Panc1 (cell line): ENCODE data around the gene FLG. TPM values are rescaled to one million over a fixed set of nuclear protein-coding genes. Genes with fewer than 3 reads are reported as not detected.
A peak's percentile ranks its signal among the peaks of the same experiment; 100 is the strongest.

Experiments used
- ATAC-seq: fragments of 200-7000 bp; cut with Tn5 transposase; 2 replicates; pipeline ENCODE4 v1.9.1; 2020; ENCODE audit warnings: mild to moderate bottlenecking, moderate library complexity
- BruUV-seq: library from RNA; stranded (reverse); fragments of 400-500 nt; replicated peaks from 2 replicates; lab custom pipeline; 2021; lab: Mats Ljungman, UMichigan
- CTCF ChIA-PET: fragments of 300-600 bp; sonication (Branson Sonifier 250); formaldehyde crosslinking; loops from one replicate; lab custom pipeline; 2022; ENCODE audit warnings: antibody characterized with exemption; lab: Charles Lee
- POLR2A ChIA-PET: fragments of 300-600 bp; sonication (Branson Sonifier 250); formaldehyde crosslinking; loops from one replicate; lab custom pipeline; 2022; ENCODE audit warnings: antibody characterized with exemption; lab: Charles Lee
- DNase-seq: peaks from one replicate; pipeline ENCODE4 v3.0.0-alpha.2; 2010; ENCODE audit warnings: low read depth, low spot score
- H3K27ac ChIP-seq: 2 replicates; pipeline ENCODE4 v1.5.1; 2011; ENCODE audit warnings: mild to moderate bottlenecking, low read length, inconsistent platforms
- H3K27me3 ChIP-seq: fragments of 200-500 bp; sonication (Bioruptor generic); 2 replicates; pipeline ENCODE4 v1.6.0; 2014; ENCODE audit warnings: low read length, inconsistent platforms; ENCODE audit not compliant: control insufficient read depth, insufficient read depth
- H3K36me3 ChIP-seq: fragments of 200-500 bp; sonication (Bioruptor generic); 2 replicates; pipeline ENCODE4 v1.5.1; 2014; ENCODE audit warnings: inconsistent platforms, mild to moderate bottlenecking, low read length, moderate library complexity; ENCODE audit not compliant: control insufficient read depth, insufficient read depth
- H3K4me1 ChIP-seq: 2 replicates; pipeline ENCODE4 v1.5.1; 2011; ENCODE audit warnings: inconsistent platforms, mild to moderate bottlenecking, low read length, moderate library complexity; ENCODE audit not compliant: control insufficient read depth, insufficient read depth
- H3K4me3 ChIP-seq, 2 experiments: 2 replicates each; pipeline ENCODE4 v1.5.1; 2011 to 2012; ENCODE audit warnings: low read depth in 2 of 2, low read length in 2 of 2, mild to moderate bottlenecking in 2 of 2, inconsistent platforms in 1 of 2, moderate library complexity in 1 of 2
- H3K9me3 ChIP-seq: fragments of 200-500 bp; sonication (Bioruptor generic); 2 replicates; pipeline ENCODE4 v1.5.1; 2014; ENCODE audit warnings: low read depth, mild to moderate bottlenecking, inconsistent platforms, low read length, moderate library complexity; ENCODE audit not compliant: control insufficient read depth, insufficient read depth
- POLR2AphosphoS5 ChIP-seq: IDR thresholded peaks from 2 replicates; pipeline ENCODE4 v1.6.1; 2012; ENCODE audit warnings: mild to moderate bottlenecking, low read depth, low read length, moderate library complexity
- SIN3A ChIP-seq: IDR thresholded peaks from 2 replicates; pipeline ENCODE4 v1.6.1; 2012; ENCODE audit warnings: low read depth, mild to moderate bottlenecking, low read length, moderate library complexity, borderline replicate concordance; ENCODE audit not compliant: insufficient read depth
- TCF7L2 ChIP-seq: IDR thresholded peaks from 2 replicates; pipeline ENCODE4 v1.6.1; 2011; ENCODE audit warnings: mild to moderate bottlenecking, low read depth, low read length, inconsistent platforms
- in situ Hi-C: cut with HindIII; loops from 2 replicates; pipeline ENCODE4 v1.10.0; 2016; ENCODE audit warnings: low sequenced_read_pairs, low pct_unique_long_range_greater_than_20kb
- intact Hi-C: fragments of 100-400 bp; cut with micrococcal nuclease; formaldehyde crosslinking; loops from one replicate; pipeline ENCODE4 v1.10.0; 2022; ENCODE audit not compliant: unreplicated experiment
- total RNA-seq: library from RNA; stranded (reverse); gene quantifications from one replicate; pipeline ENCODE4 v1.2.1, GENCODE V29; 2021; ENCODE audit not compliant: unreplicated experiment
- TF ChIP-seq, protein P1 (sequence below): fragments of 450-650 bp; IDR thresholded peaks from 2 replicates; pipeline ENCODE4 v1.5.1; 2017; ENCODE audit warnings: mild to moderate bottlenecking
- TF ChIP-seq, protein P2 (sequence below), 2 experiments: IDR thresholded peaks; 2 replicates each; pipeline ENCODE4 v1.6.1; 2011 to 2012; ENCODE audit warnings: low read depth in 2 of 2, control low read depth in 1 of 2, low read length in 1 of 2, mild to moderate bottlenecking in 1 of 2, moderate library complexity in 1 of 2; ENCODE audit not compliant: insufficient read depth in 1 of 2

Gene FLG
- total RNA-seq, 1 experiment from 2014 or later = not detected

GRCh38 chr1:152349611-152350010 lies 24.6 kb upstream of the FLG start:
- ATAC-seq = no peak
- H3K27me3 ChIP-seq = no peaks in the 10 kb centered on the region
- no peaks in the 10 kb centered on the region for H3K4me1 ChIP-seq
- intact Hi-C loops (loop anchor here (5.0 kb wide), 1 partner anchor 93 kb away; no protein-coding TSS in a partner anchor), in situ Hi-C loops (no loop called here)
- BruUV-seq = no TSS peak
- TF ChIP-seq, protein P1, sequence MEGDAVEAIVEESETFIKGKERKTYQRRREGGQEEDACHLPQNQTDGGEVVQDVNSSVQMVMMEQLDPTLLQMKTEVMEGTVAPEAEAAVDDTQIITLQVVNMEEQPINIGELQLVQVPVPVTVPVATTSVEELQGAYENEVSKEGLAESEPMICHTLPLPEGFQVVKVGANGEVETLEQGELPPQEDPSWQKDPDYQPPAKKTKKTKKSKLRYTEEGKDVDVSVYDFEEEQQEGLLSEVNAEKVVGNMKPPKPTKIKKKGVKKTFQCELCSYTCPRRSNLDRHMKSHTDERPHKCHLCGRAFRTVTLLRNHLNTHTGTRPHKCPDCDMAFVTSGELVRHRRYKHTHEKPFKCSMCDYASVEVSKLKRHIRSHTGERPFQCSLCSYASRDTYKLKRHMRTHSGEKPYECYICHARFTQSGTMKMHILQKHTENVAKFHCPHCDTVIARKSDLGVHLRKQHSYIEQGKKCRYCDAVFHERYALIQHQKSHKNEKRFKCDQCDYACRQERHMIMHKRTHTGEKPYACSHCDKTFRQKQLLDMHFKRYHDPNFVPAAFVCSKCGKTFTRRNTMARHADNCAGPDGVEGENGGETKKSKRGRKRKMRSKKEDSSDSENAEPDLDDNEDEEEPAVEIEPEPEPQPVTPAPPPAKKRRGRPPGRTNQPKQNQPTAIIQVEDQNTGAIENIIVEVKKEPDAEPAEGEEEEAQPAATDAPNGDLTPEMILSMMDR = no peak
- TF ChIP-seq SIN3A (no peak), TCF7L2 (no peak), POLR2AphosphoS5 (no peak)
- TF ChIP-seq, protein P2, sequence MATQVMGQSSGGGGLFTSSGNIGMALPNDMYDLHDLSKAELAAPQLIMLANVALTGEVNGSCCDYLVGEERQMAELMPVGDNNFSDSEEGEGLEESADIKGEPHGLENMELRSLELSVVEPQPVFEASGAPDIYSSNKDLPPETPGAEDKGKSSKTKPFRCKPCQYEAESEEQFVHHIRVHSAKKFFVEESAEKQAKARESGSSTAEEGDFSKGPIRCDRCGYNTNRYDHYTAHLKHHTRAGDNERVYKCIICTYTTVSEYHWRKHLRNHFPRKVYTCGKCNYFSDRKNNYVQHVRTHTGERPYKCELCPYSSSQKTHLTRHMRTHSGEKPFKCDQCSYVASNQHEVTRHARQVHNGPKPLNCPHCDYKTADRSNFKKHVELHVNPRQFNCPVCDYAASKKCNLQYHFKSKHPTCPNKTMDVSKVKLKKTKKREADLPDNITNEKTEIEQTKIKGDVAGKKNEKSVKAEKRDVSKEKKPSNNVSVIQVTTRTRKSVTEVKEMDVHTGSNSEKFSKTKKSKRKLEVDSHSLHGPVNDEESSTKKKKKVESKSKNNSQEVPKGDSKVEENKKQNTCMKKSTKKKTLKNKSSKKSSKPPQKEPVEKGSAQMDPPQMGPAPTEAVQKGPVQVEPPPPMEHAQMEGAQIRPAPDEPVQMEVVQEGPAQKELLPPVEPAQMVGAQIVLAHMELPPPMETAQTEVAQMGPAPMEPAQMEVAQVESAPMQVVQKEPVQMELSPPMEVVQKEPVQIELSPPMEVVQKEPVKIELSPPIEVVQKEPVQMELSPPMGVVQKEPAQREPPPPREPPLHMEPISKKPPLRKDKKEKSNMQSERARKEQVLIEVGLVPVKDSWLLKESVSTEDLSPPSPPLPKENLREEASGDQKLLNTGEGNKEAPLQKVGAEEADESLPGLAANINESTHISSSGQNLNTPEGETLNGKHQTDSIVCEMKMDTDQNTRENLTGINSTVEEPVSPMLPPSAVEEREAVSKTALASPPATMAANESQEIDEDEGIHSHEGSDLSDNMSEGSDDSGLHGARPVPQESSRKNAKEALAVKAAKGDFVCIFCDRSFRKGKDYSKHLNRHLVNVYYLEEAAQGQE (IDR thresholded peaks at IDR 0.05; ENCODE audit: insufficient read depth in 1 of 2, low read depth in 2 of 2, low read length in 1 of 2) = no peak
- no peaks in the 10 kb centered on the region for H3K36me3 ChIP-seq
- CTCF ChIA-PET = no interaction called here
- no peak for DNase-seq
- H3K4me3 ChIP-seq = no peak overlapping the region
- H3K27ac ChIP-seq = no peak overlapping the region
- POLR2A ChIA-PET = no interaction called here
- H3K9me3 ChIP-seq = no peaks in the 10 kb centered on the region

DNA sequence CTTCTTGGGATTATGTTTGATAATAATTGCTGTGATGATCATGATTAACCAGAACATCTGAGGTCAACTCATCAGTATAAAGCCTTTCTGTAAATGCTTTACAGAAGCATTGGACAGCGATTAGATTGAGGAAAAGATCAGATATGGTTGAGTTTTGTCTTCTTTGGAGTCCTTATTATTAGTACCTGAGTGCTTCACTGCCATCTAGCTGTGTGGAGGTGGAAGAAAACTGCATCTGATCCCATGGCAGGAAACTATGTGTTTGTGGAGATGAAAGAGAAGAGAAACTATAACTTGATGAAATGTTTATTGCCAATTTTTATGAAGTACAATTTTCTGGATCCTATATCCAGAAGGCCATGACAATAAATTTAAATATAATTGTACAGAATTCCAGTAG lies 23.4 kb upstream of the FLG start:
- 0 out of 2 replicates have a peak, but pooled peaks cover 2% of the 10 kb centered on the region for H3K27me3 ChIP-seq
- TF ChIP-seq, protein P2 (IDR thresholded peaks at IDR 0.05; ENCODE audit: insufficient read depth in 1 of 2, low read depth in 2 of 2, low read length in 1 of 2) = no peak
- no peak for TF ChIP-seq POLR2AphosphoS5
- TF ChIP-seq, protein P1 = peak; percentile 50; the same call in 1 of the 2 replicates
- TF ChIP-seq SIN3A = no peak
- TF ChIP-seq TCF7L2 = no peak
- H3K36me3 ChIP-seq = no peaks in the 10 kb centered on the region
- DNase-seq (no peak), ATAC-seq (no peak)
- H3K4me1 ChIP-seq = no peaks in the 10 kb centered on the region
- no peak overlapping the region for H3K27ac ChIP-seq
- no TSS peak for BruUV-seq
- H3K9me3 ChIP-seq = no peaks in the 10 kb centered on the region
- in situ Hi-C loops = no loop called here
- ChIA-PET POLR2A (no interaction called here), CTCF (interaction anchor here (2.3 kb wide), 1 partner anchor 110 kb away, joined by 10 read pairs; no protein-coding TSS in a partner anchor)
- intact Hi-C loops = loop anchor here (5.0 kb wide), 1 partner anchor 94 kb away; no protein-coding TSS in a partner anchor
- H3K4me3 ChIP-seq = no peak overlapping the region
